H9 (cell line): Measurements from ENCODE around the gene COL23A1. TPM values are rescaled to one million over a fixed set of nuclear protein-coding genes. Genes with fewer than 3 reads are reported as not detected.

Source experiments
- DNase-seq: peaks from one replicate; pipeline ENCODE4 v3.0.0-alpha.2; 2017
- H2AFZ ChIP-seq: one replicate; pipeline ENCODE4 v1.6.1; 2013; ENCODE audit warnings: mild to moderate bottlenecking, low read length, control low read depth, moderate library complexity
- H2AK5ac ChIP-seq: 2 replicates; pipeline ENCODE4 v1.6.1; 2013; ENCODE audit warnings: low read length, control low read depth, mixed read lengths; ENCODE audit not compliant: insufficient read length
- H2BK120ac ChIP-seq: one replicate; pipeline ENCODE4 v1.6.1; 2013; ENCODE audit warnings: low read depth, mild to moderate bottlenecking, low read length, control low read depth, inconsistent platforms; ENCODE audit not compliant: poor library complexity, severe bottlenecking
- H2BK12ac ChIP-seq: 2 replicates; pipeline ENCODE4 v1.6.1; 2013; ENCODE audit warnings: low read length, control low read depth, mixed read lengths, low read depth; ENCODE audit not compliant: insufficient read length
- H2BK15ac ChIP-seq: 2 replicates; pipeline ENCODE4 v1.6.1; 2013; ENCODE audit warnings: low read depth, low read length, control low read depth
- H2BK20ac ChIP-seq: one replicate; pipeline ENCODE4 v1.6.1; 2013; ENCODE audit warnings: low read depth, mild to moderate bottlenecking, low read length, control low read depth, inconsistent platforms; ENCODE audit not compliant: poor library complexity, severe bottlenecking
- H2BK5ac ChIP-seq: 2 replicates; pipeline ENCODE4 v1.6.1; 2013; ENCODE audit warnings: low read length, control low read depth, mixed read lengths; ENCODE audit not compliant: insufficient read length
- H3K14ac ChIP-seq: 2 replicates; pipeline ENCODE4 v1.6.1; 2013; ENCODE audit warnings: low read length, control low read depth; ENCODE audit not compliant: insufficient read depth
- H3K18ac ChIP-seq: 2 replicates; pipeline ENCODE4 v1.6.1; 2013; ENCODE audit warnings: low read depth, mild to moderate bottlenecking, mixed read lengths, low read length, control low read depth; ENCODE audit not compliant: insufficient read length
- H3K23ac ChIP-seq: 2 replicates; pipeline ENCODE4 v1.6.1; 2013; ENCODE audit warnings: low read length, control low read depth, mixed read lengths, low read depth; ENCODE audit not compliant: insufficient read length
- H3K23me2 ChIP-seq: 2 replicates; pipeline ENCODE4 v1.6.1; 2013; ENCODE audit warnings: low read depth, mild to moderate bottlenecking, mixed read lengths, low read length, control low read depth; ENCODE audit not compliant: insufficient read length, poor library complexity, severe bottlenecking
- H3K27ac ChIP-seq: 2 replicates; pipeline ENCODE4 v1.5.1; 2013; ENCODE audit warnings: low read length, control low read depth, mixed read lengths, low read depth; ENCODE audit not compliant: insufficient read length
- H3K27me3 ChIP-seq: 2 replicates; pipeline ENCODE4 v1.6.1; 2013; ENCODE audit warnings: low read length, control low read depth, inconsistent platforms; ENCODE audit not compliant: insufficient read depth
- H3K4ac ChIP-seq: 2 replicates; pipeline ENCODE4 v1.6.1; 2013; ENCODE audit warnings: low read depth, mild to moderate bottlenecking, control low read depth, inconsistent platforms, low read length, moderate library complexity
- H3K4me1 ChIP-seq: 2 replicates; pipeline ENCODE4 v1.6.1; 2013; ENCODE audit warnings: low read length, control low read depth, inconsistent platforms; ENCODE audit not compliant: insufficient read depth
- H3K4me2 ChIP-seq: 2 replicates; pipeline ENCODE4 v1.6.1; 2013; ENCODE audit warnings: low read length, control low read depth, mixed read lengths; ENCODE audit not compliant: insufficient read length, insufficient read depth
- H3K56ac ChIP-seq: 2 replicates; pipeline ENCODE4 v1.6.1; 2013; ENCODE audit warnings: low read depth, mild to moderate bottlenecking, mixed read lengths, low read length, control low read depth; ENCODE audit not compliant: insufficient read length
- H3K79me1 ChIP-seq: 2 replicates; pipeline ENCODE4 v1.6.1; 2013; ENCODE audit warnings: low read depth, mild to moderate bottlenecking, moderate library complexity, low read length, control low read depth, inconsistent platforms; ENCODE audit not compliant: insufficient read depth, poor library complexity, severe bottlenecking
- H3K79me2 ChIP-seq: 2 replicates; pipeline ENCODE4 v1.6.1; 2013; ENCODE audit warnings: low read length, control low read depth, inconsistent platforms; ENCODE audit not compliant: insufficient read depth
- H3K9ac ChIP-seq: 2 replicates; pipeline ENCODE4 v1.6.1; 2013; ENCODE audit warnings: low read length, control low read depth, mixed read lengths; ENCODE audit not compliant: insufficient read length; ENCODE audit errors: extremely low read depth
- H3K9me3 ChIP-seq: one replicate; pipeline ENCODE4 v1.6.1; 2013; ENCODE audit warnings: low read depth, low read length, inconsistent platforms; ENCODE audit not compliant: control insufficient read depth
- H3T11ph ChIP-seq: one replicate; pipeline ENCODE4 v1.6.1; 2013; ENCODE audit warnings: mild to moderate bottlenecking, low read length, control low read depth, inconsistent platforms
- H4K20me1 ChIP-seq: one replicate; pipeline ENCODE4 v1.6.1; 2013; ENCODE audit not compliant: control insufficient read depth, insufficient read length, insufficient read depth
- H4K5ac ChIP-seq: 2 replicates; pipeline ENCODE4 v1.6.1; 2013; ENCODE audit warnings: low read depth, mild to moderate bottlenecking, mixed read lengths, low read length, control low read depth; ENCODE audit not compliant: insufficient read length
- H4K8ac ChIP-seq: replicated peaks from 2 replicates; pipeline ENCODE4 v1.6.1; 2013; ENCODE audit warnings: low read length, control low read depth, mixed read lengths, low read depth; ENCODE audit not compliant: insufficient read length
- H4K91ac ChIP-seq: 2 replicates; pipeline ENCODE4 v1.6.1; 2013; ENCODE audit warnings: low read depth, mild to moderate bottlenecking, moderate library complexity, mixed read lengths, low read length, control low read depth; ENCODE audit not compliant: insufficient read length
- H3K27ac Mint-ChIP-seq, 3 experiments: 2 replicates in 2 of 3; 3 replicates in 1 of 3; pipeline ENCODE4 v1.8.0; 2020 to 2021; ENCODE audit warnings: mixed read lengths in 3 of 3, mild to moderate bottlenecking in 1 of 3, moderate library complexity in 1 of 3
- H3K27me3 Mint-ChIP-seq: 2 replicates; pipeline ENCODE4 v1.8.0; 2021; ENCODE audit warnings: low read depth, mild to moderate bottlenecking, moderate library complexity, mixed read lengths
- H3K36me3 Mint-ChIP-seq, 3 experiments: 2 replicates in 2 of 3; 3 replicates in 1 of 3; pipeline ENCODE4 v1.8.0; 2020 to 2021; ENCODE audit warnings: low read depth in 3 of 3, mixed read lengths in 3 of 3; ENCODE audit not compliant: insufficient read depth in 1 of 3
- H3K4me1 Mint-ChIP-seq, 2 experiments: 2 replicates each; pipeline ENCODE4 v1.8.0; 2020; ENCODE audit warnings: mixed read lengths in 2 of 2
- H3K4me3 Mint-ChIP-seq, 2 experiments: 2 replicates in 1 of 2; 3 replicates in 1 of 2; pipeline ENCODE4 v1.8.0; 2020 to 2021; ENCODE audit warnings: mild to moderate bottlenecking in 2 of 2, mixed read lengths in 2 of 2, moderate library complexity in 1 of 2
- H3K9me3 Mint-ChIP-seq, 2 experiments: 2 replicates in 1 of 2; 3 replicates in 1 of 2; pipeline ENCODE4 v1.8.0; 2020; ENCODE audit warnings: mild to moderate bottlenecking in 2 of 2, mixed read lengths in 2 of 2, moderate library complexity in 1 of 2
- WGBS: extraction: QIAGEN DNeasy Blood & Tissue Kit; methylation state at CpG from one replicate; pipeline ENCODE4 v1.1.7; 2013; ENCODE audit warnings: missing lambda C conversion rate, low lambda C conversion rate, mixed read lengths; ENCODE audit not compliant: insufficient read length; ENCODE audit errors: extremely low coverage; 5-methylcytosine and 5-hydroxymethylcytosine counted together
- total RNA-seq: library from RNA; stranded (reverse); gene quantifications from 2 replicates; pipeline ENCODE4 v1.2.1, GENCODE V29; 2021
- TF ChIP-seq, protein P1 (sequence below): fragments of 200-600 bp; sonication (generic); conservative IDR thresholded peaks from 3 replicates; pipeline ENCODE4 v1.8.0; 2021; ENCODE audit warnings: antibody characterized with exemption, mild to moderate bottlenecking

COL23A1 gene
- total RNA-seq, 1 experiment from 2014 or later: 2.6 TPM

- peak overlapping the region in 1 of 3 experiments; percentile 36; a peak in 1 of 7 replicates for H3K27ac Mint-ChIP-seq
- no peak overlapping the region for H3K18ac ChIP-seq
- no peak overlapping the region for H2AK5ac ChIP-seq
- H3K56ac ChIP-seq: no peak overlapping the region
- no peak overlapping the region for H2BK5ac ChIP-seq
- no peak overlapping the region for H3K27ac ChIP-seq
- no peaks in the 10 kb centered on the region for H3K79me1 ChIP-seq
- H3K23ac ChIP-seq: no peak overlapping the region
- H3K9me3 ChIP-seq: no peaks in the 10 kb centered on the region
- H2BK20ac ChIP-seq: no peak overlapping the region
- H2BK15ac ChIP-seq: no peak overlapping the region
- H3K4me2 ChIP-seq: no peak overlapping the region
- no peaks in the 10 kb centered on the region for H3K4me1 ChIP-seq
- peaks cover 15 to 21% of the 10 kb centered on the region in 2 experiments for H3K4me1 Mint-ChIP-seq
- H4K5ac ChIP-seq: no peak overlapping the region
- H4K20me1 ChIP-seq: peaks cover 2% of the 10 kb centered on the region
- peaks cover 2 to 8% of the 10 kb centered on the region in 2 experiments; a peak in 4 of 5 replicates for H3K9me3 Mint-ChIP-seq
- no peak overlapping the region for H3K4ac ChIP-seq
- no peak overlapping the region for H2AFZ ChIP-seq
- no peak overlapping the region; a peak in 1 of 5 replicates for H3K4me3 Mint-ChIP-seq
- WGBS: no CpG with 5 or more reads among the region's 12 CpGs
- H3K27me3 Mint-ChIP-seq: peaks cover 30% of the 10 kb centered on the region
- peaks cover 2% of the 10 kb centered on the region; the same call in 1 of the 2 replicates for H3K79me2 ChIP-seq
- no peak overlapping the region for H3T11ph ChIP-seq
- no peak for DNase-seq
- H2BK120ac ChIP-seq: no peak overlapping the region
- H3K9ac ChIP-seq: no peak overlapping the region
- no peaks in the 10 kb centered on the region for H3K23me2 ChIP-seq
- no peak overlapping the region for H3K14ac ChIP-seq
- peaks cover 0 to 3% (median 2%) of the 10 kb centered on the region in 3 experiments; a peak in 5 of 7 replicates for H3K36me3 Mint-ChIP-seq
- TF ChIP-seq, protein P1, sequence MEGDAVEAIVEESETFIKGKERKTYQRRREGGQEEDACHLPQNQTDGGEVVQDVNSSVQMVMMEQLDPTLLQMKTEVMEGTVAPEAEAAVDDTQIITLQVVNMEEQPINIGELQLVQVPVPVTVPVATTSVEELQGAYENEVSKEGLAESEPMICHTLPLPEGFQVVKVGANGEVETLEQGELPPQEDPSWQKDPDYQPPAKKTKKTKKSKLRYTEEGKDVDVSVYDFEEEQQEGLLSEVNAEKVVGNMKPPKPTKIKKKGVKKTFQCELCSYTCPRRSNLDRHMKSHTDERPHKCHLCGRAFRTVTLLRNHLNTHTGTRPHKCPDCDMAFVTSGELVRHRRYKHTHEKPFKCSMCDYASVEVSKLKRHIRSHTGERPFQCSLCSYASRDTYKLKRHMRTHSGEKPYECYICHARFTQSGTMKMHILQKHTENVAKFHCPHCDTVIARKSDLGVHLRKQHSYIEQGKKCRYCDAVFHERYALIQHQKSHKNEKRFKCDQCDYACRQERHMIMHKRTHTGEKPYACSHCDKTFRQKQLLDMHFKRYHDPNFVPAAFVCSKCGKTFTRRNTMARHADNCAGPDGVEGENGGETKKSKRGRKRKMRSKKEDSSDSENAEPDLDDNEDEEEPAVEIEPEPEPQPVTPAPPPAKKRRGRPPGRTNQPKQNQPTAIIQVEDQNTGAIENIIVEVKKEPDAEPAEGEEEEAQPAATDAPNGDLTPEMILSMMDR: no peak
- no peak overlapping the region for H4K91ac ChIP-seq
- H4K8ac ChIP-seq: no peak overlapping the region
- H2BK12ac ChIP-seq: no peak overlapping the region
- H3K27me3 ChIP-seq: no peaks in the 10 kb centered on the region
Measured at GRCh38 chr5:178199581-178200434, 390.4 kb downstream of the COL23A1 start.
